OCI-LY7 (cell line): Measurements from ENCODE around the gene IL2RA. TPM values are rescaled to one million over a fixed set of nuclear protein-coding genes. Genes with fewer than 3 reads are reported as not detected.
A peak's percentile ranks its signal among the peaks of the same experiment; 100 is the strongest.

ENCODE experiments used
- BruUV-seq: library from RNA; stranded (reverse); fragments of 400-500 nt; replicated peaks from 2 replicates; lab custom pipeline; 2021; lab: Mats Ljungman, UMichigan
- CTCF ChIA-PET: fragments of 300-600 bp; sonication (Branson Sonifier 250); formaldehyde crosslinking; loops from one replicate; lab custom pipeline; 2022; ENCODE audit warnings: antibody characterized with exemption; ENCODE audit not compliant: unreplicated experiment; lab: Charles Lee
- POLR2A ChIA-PET: fragments of 300-600 bp; sonication (Branson Sonifier 250); formaldehyde crosslinking; loops from one replicate; lab custom pipeline; 2022; ENCODE audit warnings: antibody characterized with exemption; lab: Charles Lee
- DNase-seq: peaks from one replicate; pipeline ENCODE4 v3.0.0-alpha.2; 2015; ENCODE audit warnings: low spot score
- H2AFZ ChIP-seq: fragments of 200-600 bp; sonication (generic), shearing (Covaris generic); 2 replicates; pipeline ENCODE4 v1.6.1; 2014; ENCODE audit warnings: mild to moderate bottlenecking, antibody characterized with exemption, low read length, moderate library complexity
- H3K27ac ChIP-seq: fragments of 200-600 bp; sonication (generic); 2 replicates; pipeline ENCODE4 v1.5.1; 2014; ENCODE audit warnings: mixed run types, low read depth, mild to moderate bottlenecking, moderate library complexity, low read length, inconsistent platforms; ENCODE audit not compliant: poor library complexity, severe bottlenecking
- H3K36me3 ChIP-seq: fragments of 200-600 bp; sonication (generic); 2 replicates; pipeline ENCODE4 v1.6.1; 2014; ENCODE audit warnings: mild to moderate bottlenecking, antibody characterized with exemption, low read length, moderate library complexity, mixed read lengths; ENCODE audit not compliant: insufficient read depth
- H3K4me1 ChIP-seq: fragments of 200-600 bp; sonication (generic); 2 replicates; pipeline ENCODE4 v1.5.1; 2014; ENCODE audit warnings: mild to moderate bottlenecking, low read length; ENCODE audit not compliant: insufficient read depth, poor library complexity, severe bottlenecking
- H3K4me2 ChIP-seq: fragments of 200-600 bp; sonication (generic); 2 replicates; pipeline ENCODE4 v1.6.1; 2014; ENCODE audit warnings: mild to moderate bottlenecking, low read length
- H3K4me3 ChIP-seq: fragments of 200-600 bp; sonication (generic); 2 replicates; pipeline ENCODE4 v1.5.1; 2014; ENCODE audit warnings: mild to moderate bottlenecking, low read depth, low read length; ENCODE audit not compliant: poor library complexity, severe bottlenecking
- H3K79me2 ChIP-seq: fragments of 200-600 bp; sonication (generic); 2 replicates; pipeline ENCODE4 v1.6.1; 2016; ENCODE audit warnings: low read depth, mild to moderate bottlenecking, low read length, moderate library complexity, mixed read lengths; ENCODE audit not compliant: insufficient read depth
- H3K9me2 ChIP-seq: fragments of 200-600 bp; sonication (generic); 2 replicates; pipeline ENCODE4 v1.6.1; 2016; ENCODE audit warnings: mild to moderate bottlenecking, low read length, mixed read lengths; ENCODE audit not compliant: insufficient read depth
- H3K9me3 ChIP-seq: fragments of 200-600 bp; sonication (generic); 2 replicates; pipeline ENCODE4 v1.6.1; 2014; ENCODE audit warnings: mild to moderate bottlenecking, mixed run types, low read length, mixed read lengths
- H4K20me1 ChIP-seq: fragments of 200-600 bp; sonication (generic); 2 replicates; pipeline ENCODE4 v1.6.1; 2014; ENCODE audit warnings: mild to moderate bottlenecking, antibody characterized with exemption, low read length, moderate library complexity, mixed read lengths; ENCODE audit not compliant: insufficient read depth
- CTCF ChIP-seq: fragments of 200-600 bp; sonication (generic); conservative IDR thresholded peaks from 2 replicates; pipeline ENCODE4 v1.5.1; 2014; ENCODE audit warnings: mild to moderate bottlenecking, antibody characterized with exemption, low read length, moderate library complexity, mixed read lengths
- EZH2phosphoT487 ChIP-seq: fragments of 200-600 bp; sonication (generic); IDR thresholded peaks from 2 replicates; pipeline ENCODE4 v1.6.1; 2018; ENCODE audit warnings: low read depth, borderline replicate concordance, mild to moderate bottlenecking, mixed run types, antibody characterized with exemption, low read length, moderate library complexity, mixed read lengths
- intact Hi-C: fragments of 100-400 bp; cut with micrococcal nuclease; formaldehyde crosslinking; loops from one replicate; pipeline ENCODE4 v1.10.0; 2022; ENCODE audit not compliant: unreplicated experiment
- total RNA-seq, 2 experiments: library from RNA; depleted of rRNA in 1 of 2; stranded (reverse); fragments of >200 nt in 1 of 2; shearing (Covaris generic) in 1 of 2; gene quantifications; 2 replicates each; pipeline ENCODE4 v1.2.3, GENCODE V29; 2014 to 2022

The IL2RA gene
- total RNA-seq, 2 experiments from 2014 or later, result 22.3 to 24.0 TPM

GRCh38 chr10:5988336-5988920 lies 73.7 kb downstream of the IL2RA start:
- Histone ChIP-seq H3K79me2 (no peaks in the 10 kb centered on the region), H2AFZ (0 out of 2 replicates have a peak overlapping the region, but pooled peaks have one; percentile 18), H3K9me2 (no peaks in the 10 kb centered on the region), H3K4me2 (no peak overlapping the region), H4K20me1 (no peaks in the 10 kb centered on the region), H3K9me3 (peaks cover 12% of the 10 kb centered on the region; the same call in 1 of the 2 replicates), H3K4me3 (no peak overlapping the region), H3K36me3 (no peaks in the 10 kb centered on the region), H3K4me1 (no peaks in the 10 kb centered on the region), H3K27ac (no peak overlapping the region)
- POLR2A ChIA-PET, result interaction anchor here (1.0 to 2.1 kb wide), 3 partner anchors 10 to 22 kb away, joined by 3 to 13 read pairs (median 7); partner anchors contain the start of gene IL15RA
- intact Hi-C loops, result no loop called here
- no peak for TF ChIP-seq EZH2phosphoT487
- no peak for TF ChIP-seq CTCF
- DNase-seq, result no peak
- CTCF ChIA-PET, result no interaction called here
- BruUV-seq, result no TSS peak

DNA sequence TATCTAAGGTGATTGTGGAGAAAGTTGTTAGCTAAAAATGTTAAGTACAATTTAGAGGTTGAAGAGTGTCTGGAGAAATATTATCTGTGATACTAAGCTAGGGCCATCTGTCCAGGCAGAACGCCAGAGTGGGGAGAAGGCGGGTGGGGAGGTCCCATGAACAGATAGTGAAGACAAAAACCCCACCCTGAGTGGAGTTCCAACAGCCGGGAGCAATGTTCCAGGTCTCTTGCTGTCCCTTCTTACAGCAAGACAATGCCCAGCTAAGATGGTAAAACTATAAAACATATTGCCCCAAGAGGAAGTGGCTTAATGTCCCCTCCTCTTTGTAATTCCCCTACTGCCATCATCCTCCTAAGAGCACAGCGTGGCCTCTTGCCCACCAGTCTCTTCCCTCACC lies 74.4 kb downstream of the IL2RA start:
- Histone ChIP-seq H3K9me3 (peaks cover 12% of the 10 kb centered on the region; the same call in 1 of the 2 replicates), H3K79me2 (no peaks in the 10 kb centered on the region), H2AFZ (0 out of 2 replicates have a peak overlapping the region, but pooled peaks have one; percentile 18), H3K27ac (no peak overlapping the region), H3K9me2 (no peaks in the 10 kb centered on the region), H3K4me2 (no peak overlapping the region), H3K4me1 (no peaks in the 10 kb centered on the region), H4K20me1 (no peaks in the 10 kb centered on the region), H3K36me3 (no peaks in the 10 kb centered on the region), H3K4me3 (no peak overlapping the region)
- BruUV-seq, result no TSS peak
- CTCF ChIA-PET, result no interaction called here
- POLR2A ChIA-PET, result interaction anchor here (1.1 to 2.1 kb wide), 2 partner anchors 12 to 23 kb away, joined by 7 to 13 read pairs; partner anchors contain the start of gene IL15RA
- TF ChIP-seq EZH2phosphoT487, result no peak
- TF ChIP-seq CTCF, result no peak
- no peak for DNase-seq
- intact Hi-C loops, result no loop called here

DNA sequence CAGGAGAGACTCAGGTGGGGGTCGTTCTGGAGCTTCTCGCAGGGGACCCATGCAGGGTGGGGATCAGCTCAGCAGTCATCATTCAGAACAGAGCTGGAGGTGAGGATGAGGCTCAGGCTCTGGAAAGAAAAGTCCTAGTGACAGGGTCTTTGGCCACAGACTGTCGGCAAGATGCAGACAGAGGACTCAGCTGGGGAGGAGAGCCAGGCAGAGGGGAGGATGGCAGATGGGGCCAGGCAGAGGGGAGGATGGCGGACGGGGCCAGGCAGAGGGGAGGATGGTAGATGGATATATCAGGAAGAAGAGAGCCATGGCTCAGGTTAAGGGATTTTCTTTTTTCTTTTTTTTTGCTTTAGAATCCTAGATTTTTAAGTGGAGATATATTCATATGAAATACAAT lies 77.1 kb downstream of the IL2RA start:
- Histone ChIP-seq H3K4me1 (no peaks in the 10 kb centered on the region), H3K36me3 (no peaks in the 10 kb centered on the region), H3K79me2 (no peaks in the 10 kb centered on the region), H2AFZ (no peak overlapping the region), H3K9me2 (no peaks in the 10 kb centered on the region), H3K9me3 (no peaks in the 10 kb centered on the region), H4K20me1 (no peaks in the 10 kb centered on the region), H3K27ac (no peak overlapping the region), H3K4me3 (no peak overlapping the region), H3K4me2 (no peak overlapping the region)
- POLR2A ChIA-PET, result no interaction called here
- intact Hi-C loops, result no loop called here
- TF ChIP-seq EZH2phosphoT487, result no peak
- no peak for TF ChIP-seq CTCF
- BruUV-seq, result no TSS peak
- no peak for DNase-seq
- CTCF ChIA-PET, result no interaction called here
